HEK293T (cell line): ENCODE measurements around the gene RSRC1.

Source experiments
- BHLHE40 ChIP-seq: fragments of 450-650 bp; IDR thresholded peaks from 2 replicates; pipeline ENCODE4 v1.6.1; 2016; ENCODE audit warnings: mild to moderate bottlenecking, moderate library complexity, borderline replicate concordance
- FOXK2 ChIP-seq: fragments of 450-650 bp; IDR thresholded peaks from 2 replicates; pipeline ENCODE4 v1.6.1; 2016; ENCODE audit warnings: mild to moderate bottlenecking

- TF ChIP-seq BHLHE40 (no peak), FOXK2 (no peak)
Measured at GRCh38 chr3:158278187-158278586, 168.3 kb downstream of the RSRC1 start.
